B cell (primary cell): ENCODE data around the gene TOMM7. TPM values are rescaled to one million over a fixed set of nuclear protein-coding genes. Genes with fewer than 3 reads are reported as not detected.

Experiments used
- ATAC-seq: fragments of 200-7000 bp; cut with Tn5 transposase; one replicate; pipeline ENCODE4 v1.10.0; 2021; ENCODE audit warnings: low read depth, mild to moderate bottlenecking, moderate number of reproducible peaks, moderate library complexity
- CTCF ChIA-PET: fragments of 350-600 bp; sonication (Branson Sonifier 250); formaldehyde crosslinking; loops from one replicate; lab custom pipeline; 2021; ENCODE audit warnings: antibody characterized with exemption, inconsistent platforms; lab: Charles Lee
- POLR2A ChIA-PET: fragments of 350-600 bp; sonication (Branson Sonifier 250); formaldehyde crosslinking; loops from one replicate; lab custom pipeline; 2021; ENCODE audit warnings: antibody characterized with exemption; lab: Charles Lee
- DNase-seq: peaks from one replicate; pipeline ENCODE4 v3.0.0; 2013
- H2AFZ ChIP-seq: 2 replicates; pipeline ENCODE4 v1.6.1; 2012; ENCODE audit warnings: mild to moderate bottlenecking, low read depth, low read length; ENCODE audit not compliant: insufficient read depth, poor library complexity, severe bottlenecking
- H3K27ac ChIP-seq, 2 donors: 1 replicate in 1 of 2; 2 replicates in 1 of 2; pipeline ENCODE4 v1.5.1; 2012 to 2013; ENCODE audit warnings: low read length in 2 of 2, mild to moderate bottlenecking in 2 of 2, moderate library complexity in 1 of 2
- H3K27me3 ChIP-seq, 4 experiments: fragments of 200-600 bp in 1 of 4; sonication (generic) in 1 of 4; replicated peaks in 1 of 4; 1 replicate in 2 of 4; 2 replicates in 2 of 4; pipeline versions ENCODE4 v1.6.1 to v1.7.0; 2013 to 2016; ENCODE audit warnings: low read length in 3 of 4, mild to moderate bottlenecking in 2 of 4, mixed read lengths in 1 of 4, moderate library complexity in 1 of 4; ENCODE audit not compliant: insufficient read depth in 4 of 4, control insufficient read depth in 3 of 4; ENCODE audit errors: control extremely low read depth in 1 of 4
- H3K36me3 ChIP-seq, 2 experiments: replicated peaks in 1 of 2; 1 replicate in 1 of 2; 2 replicates in 1 of 2; pipeline versions ENCODE4 v1.6.1 to v1.7.1; 2013; ENCODE audit warnings: low read length in 1 of 2; ENCODE audit not compliant: insufficient read depth in 2 of 2, control insufficient read depth in 1 of 2; ENCODE audit errors: control extremely low read depth in 1 of 2, extremely low read depth in 1 of 2
- H3K4me1 ChIP-seq, 2 donors: fragments of 200-600 bp in 1 of 2; sonication (generic) in 1 of 2; 1 replicate in 1 of 2; 2 replicates in 1 of 2; pipeline versions ENCODE4 v1.5.1 to v1.6.1; 2013 to 2017; ENCODE audit warnings: low read length in 2 of 2; ENCODE audit not compliant: control insufficient read depth in 2 of 2, insufficient read depth in 2 of 2
- H3K4me2 ChIP-seq: replicated peaks from 2 replicates; pipeline ENCODE3; 2012; ENCODE audit warnings: mild to moderate bottlenecking, low read depth, low read length; ENCODE audit not compliant: poor library complexity, severe bottlenecking
- H3K4me3 ChIP-seq, 5 experiments: fragments of 200-600 bp in 1 of 5; sonication (generic) in 1 of 5; 1 replicate in 3 of 5; 2 replicates in 2 of 5; pipeline versions ENCODE4 v1.5.1 to v1.7.0; 2011 to 2016; ENCODE audit warnings: low read length in 4 of 5, mild to moderate bottlenecking in 4 of 5, low read depth in 2 of 5, control low read depth in 1 of 5, moderate library complexity in 1 of 5; ENCODE audit not compliant: insufficient read depth in 1 of 5; ENCODE audit errors: control extremely low read depth in 1 of 5, extremely low read depth in 1 of 5
- H3K79me2 ChIP-seq: fragments of 200-600 bp; sonication (generic); one replicate; pipeline ENCODE4 v1.6.0; 2016; ENCODE audit warnings: low read length; ENCODE audit not compliant: control insufficient read depth, insufficient read depth
- H3K9ac ChIP-seq: fragments of 200-600 bp; sonication (generic); 2 replicates; pipeline ENCODE4 v1.6.1; 2017; ENCODE audit warnings: mild to moderate bottlenecking, low read length, moderate library complexity
- H3K9me3 ChIP-seq, 3 donors: one replicate each; pipeline versions ENCODE4 v1.6.1 to v1.7.1; 2013; ENCODE audit warnings: low read length in 2 of 3; ENCODE audit not compliant: control insufficient read depth in 2 of 3, insufficient read depth in 1 of 3; ENCODE audit errors: control extremely low read depth in 1 of 3
- H4K20me1 ChIP-seq: 2 replicates; pipeline ENCODE4 v1.6.0; 2012; ENCODE audit warnings: mild to moderate bottlenecking, low read length; ENCODE audit not compliant: insufficient read depth, control insufficient read depth, poor library complexity, severe bottlenecking
- H3K27ac Mint-ChIP-seq: one replicate; pipeline ENCODE4 v1.8.0; 2021; ENCODE audit warnings: mixed read lengths
- H3K27me3 Mint-ChIP-seq: one replicate; pipeline ENCODE4 v1.8.0; 2021; ENCODE audit warnings: mixed read lengths
- H3K4me1 Mint-ChIP-seq: one replicate; pipeline ENCODE4 v1.8.0; 2021; ENCODE audit warnings: mixed read lengths
- H3K4me3 Mint-ChIP-seq: one replicate; pipeline ENCODE4 v1.8.0; 2021; ENCODE audit warnings: mixed read lengths
- H3K9me3 Mint-ChIP-seq: one replicate; pipeline ENCODE4 v1.8.0; 2022; ENCODE audit warnings: mixed read lengths; ENCODE audit not compliant: insufficient read depth
- EZH2 ChIP-seq: IDR thresholded peaks from 2 replicates; pipeline ENCODE4 v1.6.1; 2012; ENCODE audit warnings: borderline replicate concordance, low read depth, mild to moderate bottlenecking, moderate library complexity, low read length; ENCODE audit not compliant: insufficient read depth, poor library complexity, severe bottlenecking
- WGBS: methylation state at CpG from one replicate; pipeline ENCODE4 v1.1.5; 2013; ENCODE audit warnings: missing lambda C conversion rate; ENCODE audit not compliant: insufficient coverage; 5-methylcytosine and 5-hydroxymethylcytosine counted together
- intact Hi-C: fragments of 100-400 bp; cut with micrococcal nuclease; formaldehyde crosslinking; loops from one replicate; pipeline ENCODE4 v1.10.0; 2022
- polyA plus RNA-seq: library from polyadenylated mRNA; depleted of rRNA; stranded (reverse); fragments of >200 nt; gene quantifications from 2 replicates; pipeline ENCODE4 v1.2.3, GENCODE V29; 2012
- total RNA-seq, 2 donors: library from RNA; stranded (reverse); fragments of 120-200 nt in 1 of 2; gene quantifications; 1 replicate in 1 of 2; 2 replicates in 1 of 2; pipeline versions ENCODE4 v1.2.3 to v1.2.4, GENCODE V29; 2013 to 2022
- TF ChIP-seq, protein P1 (sequence below): fragments of 200-600 bp; IDR thresholded peaks from one replicate; pipeline ENCODE4 v1.8.0; 2022; ENCODE audit warnings: antibody characterized with exemption, mild to moderate bottlenecking

The TOMM7 gene
- total and polyA plus RNA-seq, 2 donors (not counting 1 experiment from before 2014, with no cell fraction given): 276 to 437 TPM

DNA sequence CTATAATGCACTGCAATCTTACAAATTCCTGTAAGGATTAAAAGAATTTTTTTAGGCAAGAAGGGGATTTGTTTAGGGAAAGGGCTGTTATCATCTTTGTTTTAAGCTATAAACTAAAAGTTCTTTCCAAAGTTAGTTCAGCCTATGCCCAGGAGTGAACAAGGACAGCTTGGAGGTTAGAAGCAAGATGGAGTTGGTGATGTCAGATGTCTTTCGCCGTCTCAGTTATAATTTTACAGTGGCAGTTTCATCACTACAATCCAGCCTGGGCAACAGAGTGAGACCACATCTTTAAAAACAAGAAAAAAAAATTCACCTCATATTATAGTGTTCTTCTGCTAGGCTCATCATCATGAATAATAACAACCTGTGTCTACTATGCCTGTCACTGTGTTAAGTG, 2.1 kb upstream of the TOMM7 start:
- H3K9me3 Mint-ChIP-seq: no peaks in the 10 kb centered on the region
- POLR2A ChIA-PET: interaction anchor here (0.6 kb wide), 3 partner anchors 13 to 1371 kb away, joined by 4 to 5 read pairs (median 4); no protein-coding TSS in a partner anchor
- H3K36me3 ChIP-seq: no peaks in the 10 kb centered on the region
- peaks cover 29% of the 10 kb centered on the region for H3K79me2 ChIP-seq
- WGBS: no CpG with 5 or more reads among the region's 2 CpGs
- no peaks in the 10 kb centered on the region for H3K27me3 ChIP-seq
- H3K27me3 Mint-ChIP-seq: peaks cover 10% of the 10 kb centered on the region
- CTCF ChIA-PET: interaction anchor here (0.6 to 3.9 kb wide), 8 partner anchors 29 to 857 kb away, joined by 3 to 13 read pairs (median 4); no protein-coding TSS in a partner anchor
- H3K4me3 ChIP-seq: no peak overlapping the region
- no peak for ATAC-seq
- DNase-seq: no peak
- H3K4me1 Mint-ChIP-seq: peaks cover 26% of the 10 kb centered on the region
- intact Hi-C loops: loop anchor here (5.0 to 10.0 kb wide), 2 partner anchors 360 to 708 kb away; partner anchors contain the start of genes NUP42 and TRA2A
- TF ChIP-seq, protein P1, sequence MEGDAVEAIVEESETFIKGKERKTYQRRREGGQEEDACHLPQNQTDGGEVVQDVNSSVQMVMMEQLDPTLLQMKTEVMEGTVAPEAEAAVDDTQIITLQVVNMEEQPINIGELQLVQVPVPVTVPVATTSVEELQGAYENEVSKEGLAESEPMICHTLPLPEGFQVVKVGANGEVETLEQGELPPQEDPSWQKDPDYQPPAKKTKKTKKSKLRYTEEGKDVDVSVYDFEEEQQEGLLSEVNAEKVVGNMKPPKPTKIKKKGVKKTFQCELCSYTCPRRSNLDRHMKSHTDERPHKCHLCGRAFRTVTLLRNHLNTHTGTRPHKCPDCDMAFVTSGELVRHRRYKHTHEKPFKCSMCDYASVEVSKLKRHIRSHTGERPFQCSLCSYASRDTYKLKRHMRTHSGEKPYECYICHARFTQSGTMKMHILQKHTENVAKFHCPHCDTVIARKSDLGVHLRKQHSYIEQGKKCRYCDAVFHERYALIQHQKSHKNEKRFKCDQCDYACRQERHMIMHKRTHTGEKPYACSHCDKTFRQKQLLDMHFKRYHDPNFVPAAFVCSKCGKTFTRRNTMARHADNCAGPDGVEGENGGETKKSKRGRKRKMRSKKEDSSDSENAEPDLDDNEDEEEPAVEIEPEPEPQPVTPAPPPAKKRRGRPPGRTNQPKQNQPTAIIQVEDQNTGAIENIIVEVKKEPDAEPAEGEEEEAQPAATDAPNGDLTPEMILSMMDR: no peak
- no peak for TF ChIP-seq EZH2
- H3K9ac ChIP-seq: no peak overlapping the region
- no peak overlapping the region for H2AFZ ChIP-seq
- peaks cover 12 to 21% of the 10 kb centered on the region in 2 donors for H3K4me1 ChIP-seq
- H4K20me1 ChIP-seq: no peaks in the 10 kb centered on the region
- H3K27ac Mint-ChIP-seq: no peak overlapping the region
- H3K9me3 ChIP-seq: no peaks in the 10 kb centered on the region
- H3K4me2 ChIP-seq: no peak overlapping the region
- no peak overlapping the region for H3K27ac ChIP-seq
- H3K4me3 Mint-ChIP-seq: no peak overlapping the region

DNA sequence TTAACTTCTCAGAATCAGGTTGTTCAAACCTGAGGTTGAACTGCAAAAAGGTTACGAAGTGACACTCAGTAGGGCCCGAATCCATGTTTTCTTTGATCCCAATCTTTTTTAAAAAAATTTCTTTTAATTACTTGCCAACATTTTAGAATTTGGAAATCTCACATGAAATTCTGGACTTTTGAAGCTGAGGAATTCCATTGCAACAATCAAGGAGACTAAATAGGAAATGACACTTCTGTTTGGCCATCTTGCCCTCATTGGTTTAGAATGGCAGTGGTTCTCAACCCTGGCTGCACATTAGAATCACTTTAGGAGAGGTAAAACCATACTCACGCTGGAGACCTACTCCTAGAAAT, 471 bp upstream of the TOMM7 start:
- H3K9ac ChIP-seq: peak overlapping the region; percentile 80
- ChIA-PET CTCF (interaction anchor here (0.6 to 3.9 kb wide), 3 partner anchors 174 to 262 kb away, joined by 3 to 13 read pairs (median 5); no protein-coding TSS in a partner anchor), POLR2A (interaction anchor here (0.6 kb wide), 1 partner anchor 127 kb away, joined by 4 read pairs; no protein-coding TSS in a partner anchor)
- H3K27me3 ChIP-seq: no peaks in the 10 kb centered on the region
- H3K4me2 ChIP-seq: peak overlapping the region; percentile 82
- Mint-ChIP-seq H3K4me3 (peak overlapping the region; percentile 98), H3K27me3 (peaks cover 10% of the 10 kb centered on the region), H3K27ac (peak overlapping the region; percentile 97), H3K9me3 (no peaks in the 10 kb centered on the region), H3K4me1 (peaks cover 31% of the 10 kb centered on the region)
- no CpG with 5 or more reads among the region's 3 CpGs for WGBS
- H3K9me3 ChIP-seq: no peaks in the 10 kb centered on the region
- peak overlapping the region; percentile 83 for H2AFZ ChIP-seq
- intact Hi-C loops: loop anchor here (1.0 to 10.0 kb wide), 3 partner anchors 191 to 709 kb away; partner anchors contain the start of genes HYCC1, NUP42 and TRA2A
- TF ChIP-seq, protein P1: no peak
- TF ChIP-seq EZH2: no peak
- no peaks in the 10 kb centered on the region for H4K20me1 ChIP-seq
- DNase-seq (no peak), ATAC-seq (peak; percentile 3)
- H3K4me1 ChIP-seq: peaks cover 12 to 21% of the 10 kb centered on the region in 2 donors
- peaks cover 39% of the 10 kb centered on the region for H3K79me2 ChIP-seq
- peak overlapping the region; percentile 82 to 97 (median 94) for H3K4me3 ChIP-seq
- peak overlapping the region; percentile 79 to 81 for H3K27ac ChIP-seq
- H3K36me3 ChIP-seq: no peaks in the 10 kb centered on the region
